WTC11 (cell line): ENCODE measurements around the gene APLF. TPM values are rescaled to one million over a fixed set of nuclear protein-coding genes. Genes with fewer than 3 reads are reported as not detected.
A peak's percentile ranks its signal among the peaks of the same experiment; 100 is the strongest.

Experiments
- ATAC-seq: fragments of 200-7000 bp; cut with Tn5 transposase; 2 replicates; pipeline ENCODE4 v1.10.0; 2021; ENCODE audit warnings: mild to moderate bottlenecking, moderate library complexity
- CTCF ChIA-PET: fragments of 300-600 bp; sonication (Branson Sonifier 250); formaldehyde crosslinking; loops from one replicate; lab custom pipeline; 2021; ENCODE audit warnings: antibody characterized with exemption; lab: Charles Lee
- POLR2A ChIA-PET: fragments of 350-600 bp; sonication (Branson Sonifier 250); formaldehyde crosslinking; loops from one replicate; lab custom pipeline; 2021; ENCODE audit warnings: antibody characterized with exemption; lab: Charles Lee
- DNase-seq: peaks from one replicate; pipeline ENCODE4 v3.0.0; 2021; ENCODE audit warnings: low spot score
- H3K27ac Mint-ChIP-seq: 2 replicates; pipeline ENCODE4 v1.8.0; 2021; ENCODE audit warnings: mixed read lengths
- H3K27me3 Mint-ChIP-seq: 2 replicates; pipeline ENCODE4 v1.8.0; 2021; ENCODE audit warnings: low read depth, mild to moderate bottlenecking, moderate library complexity, mixed read lengths
- H3K36me3 Mint-ChIP-seq: 2 replicates; pipeline ENCODE4 v1.8.0; 2021; ENCODE audit warnings: mixed read lengths
- H3K4me1 Mint-ChIP-seq: 2 replicates; pipeline ENCODE4 v1.8.0; 2022; ENCODE audit warnings: mixed read lengths
- H3K4me3 Mint-ChIP-seq: 2 replicates; pipeline ENCODE4 v1.8.0; 2021; ENCODE audit warnings: mild to moderate bottlenecking, moderate library complexity, mixed read lengths
- H3K9me3 Mint-ChIP-seq: 2 replicates; pipeline ENCODE4 v1.8.0; 2021; ENCODE audit warnings: mixed read lengths
- ATF1 ChIP-seq: sonication (generic); formaldehyde crosslinking; IDR thresholded peaks from 2 replicates; pipeline ENCODE4 v1.8.1; 2023; ENCODE audit warnings: mild to moderate bottlenecking, moderate library complexity, missing genetic modification reagents
- ATF6 ChIP-seq: sonication (generic); formaldehyde crosslinking; IDR thresholded peaks from 2 replicates; pipeline ENCODE4 v1.8.1; 2023; ENCODE audit warnings: mild to moderate bottlenecking, missing genetic modification reagents
- E2F1 ChIP-seq: sonication (generic); formaldehyde crosslinking; IDR thresholded peaks from 2 replicates; pipeline ENCODE4 v1.8.0; 2022; ENCODE audit warnings: mild to moderate bottlenecking, missing genetic modification reagents
- ELF4 ChIP-seq: sonication (generic); formaldehyde crosslinking; IDR thresholded peaks from 2 replicates; pipeline ENCODE4 v1.8.1; 2022; ENCODE audit warnings: low read depth, mild to moderate bottlenecking, moderate library complexity, missing genetic modification reagents
- GABPB1 ChIP-seq: sonication (generic); formaldehyde crosslinking; IDR thresholded peaks from 2 replicates; pipeline ENCODE4 v1.8.1; 2023; ENCODE audit warnings: mild to moderate bottlenecking, missing genetic modification reagents
- HMGA2 ChIP-seq: fragments of 250-450 bp; sonication (Bioruptor Pico); IDR thresholded peaks from 2 replicates; pipeline ENCODE4 v1.4.0; 2021; ENCODE audit warnings: mild to moderate bottlenecking, moderate library complexity
- NFYB ChIP-seq: sonication (generic); formaldehyde crosslinking; conservative IDR thresholded peaks from 2 replicates; pipeline ENCODE4 v1.8.0; 2022; ENCODE audit warnings: low read depth, missing genetic modification reagents
- OVOL2 ChIP-seq: fragments of 250-450 bp; sonication (Bioruptor Pico); IDR thresholded peaks from 2 replicates; pipeline ENCODE4 v1.9.0; 2021; ENCODE audit warnings: mild to moderate bottlenecking, borderline replicate concordance
- PREB ChIP-seq: sonication (generic); formaldehyde crosslinking; IDR thresholded peaks from 2 replicates; pipeline ENCODE4 v1.8.1; 2022; ENCODE audit warnings: mild to moderate bottlenecking, missing genetic modification reagents, moderate library complexity, borderline replicate concordance
- RORB ChIP-seq: fragments of 250-450 bp; sonication (Bioruptor Pico); IDR thresholded peaks from 2 replicates; pipeline ENCODE4 v1.9.0; 2021; ENCODE audit warnings: mild to moderate bottlenecking
- STAT6 ChIP-seq: sonication (generic); formaldehyde crosslinking; conservative IDR thresholded peaks from 2 replicates; pipeline ENCODE4 v1.8.1; 2023; ENCODE audit warnings: mild to moderate bottlenecking, low read depth, missing genetic modification reagents, moderate library complexity
- USF1 ChIP-seq: sonication (generic); formaldehyde crosslinking; IDR thresholded peaks from 2 replicates; pipeline ENCODE4 v1.8.0; 2022; ENCODE audit warnings: mild to moderate bottlenecking, missing genetic modification reagents
- ZMAT4 ChIP-seq: fragments of 250-450 bp; sonication (Bioruptor Pico); IDR thresholded peaks from 2 replicates; pipeline ENCODE4 v1.9.0; 2021; ENCODE audit warnings: mild to moderate bottlenecking
- ZNF317 ChIP-seq: sonication (generic); formaldehyde crosslinking; IDR thresholded peaks from 2 replicates; pipeline ENCODE4 v1.8.1; 2023; ENCODE audit warnings: low read depth, mild to moderate bottlenecking, moderate library complexity, missing genetic modification reagents, borderline replicate concordance
- ZNF512 ChIP-seq: sonication (generic); formaldehyde crosslinking; IDR thresholded peaks from 2 replicates; pipeline ENCODE4 v1.8.1; 2022; ENCODE audit warnings: missing genetic modification reagents, borderline replicate concordance
- total RNA-seq: library from RNA; stranded (reverse); gene quantifications from 3 replicates; pipeline ENCODE4 v1.2.3, GENCODE V29; 2021
- TF ChIP-seq, protein P1 (sequence below): sonication (generic); formaldehyde crosslinking; IDR thresholded peaks from 2 replicates; pipeline ENCODE4 v1.8.0; 2023; ENCODE audit warnings: missing genetic modification reagents, mild to moderate bottlenecking, borderline replicate concordance

APLF gene
- total RNA-seq, 1 experiment from 2014 or later = 2.7 TPM

- Mint-ChIP-seq H3K4me3 (no peak overlapping the region), H3K4me1 (no peaks in the 10 kb centered on the region), H3K36me3 (no peaks in the 10 kb centered on the region), H3K9me3 (no peaks in the 10 kb centered on the region), H3K27ac (no peak overlapping the region), H3K27me3 (no peaks in the 10 kb centered on the region)
- no peak for DNase-seq
- POLR2A ChIA-PET = no interaction called here
- TF ChIP-seq OVOL2 (no peak), HMGA2 (CRISPR knock-in tag) (peak; percentile 25; the same call in 1 of the 2 replicates)
- ATAC-seq = no peak
- CTCF ChIA-PET = no interaction called here
Measured at GRCh38 chr2:68516051-68516955, 48.9 kb downstream of the APLF start.

- Mint-ChIP-seq H3K27ac (no peak overlapping the region), H3K4me3 (no peak overlapping the region), H3K4me1 (no peaks in the 10 kb centered on the region), H3K27me3 (no peaks in the 10 kb centered on the region), H3K36me3 (no peaks in the 10 kb centered on the region), H3K9me3 (no peaks in the 10 kb centered on the region)
- POLR2A ChIA-PET = no interaction called here
- CTCF ChIA-PET = no interaction called here
- TF ChIP-seq ATF6 (no peak), USF1 (CRISPR knock-in tag) (no peak), ZNF317 (no peak), ZNF512 (CRISPR knock-in tag) (no peak), STAT6 (CRISPR knock-in tag) (no peak), PREB (CRISPR knock-in tag) (no peak), ZMAT4 (CRISPR knock-in tag) (no peak), NFYB (CRISPR knock-in tag) (no peak), GABPB1 (no peak), ELF4 (CRISPR knock-in tag) (no peak), ATF1 (CRISPR knock-in tag) (no peak), E2F1 (CRISPR knock-in tag) (no peak), RORB (no peak)
- TF ChIP-seq, protein P1, sequence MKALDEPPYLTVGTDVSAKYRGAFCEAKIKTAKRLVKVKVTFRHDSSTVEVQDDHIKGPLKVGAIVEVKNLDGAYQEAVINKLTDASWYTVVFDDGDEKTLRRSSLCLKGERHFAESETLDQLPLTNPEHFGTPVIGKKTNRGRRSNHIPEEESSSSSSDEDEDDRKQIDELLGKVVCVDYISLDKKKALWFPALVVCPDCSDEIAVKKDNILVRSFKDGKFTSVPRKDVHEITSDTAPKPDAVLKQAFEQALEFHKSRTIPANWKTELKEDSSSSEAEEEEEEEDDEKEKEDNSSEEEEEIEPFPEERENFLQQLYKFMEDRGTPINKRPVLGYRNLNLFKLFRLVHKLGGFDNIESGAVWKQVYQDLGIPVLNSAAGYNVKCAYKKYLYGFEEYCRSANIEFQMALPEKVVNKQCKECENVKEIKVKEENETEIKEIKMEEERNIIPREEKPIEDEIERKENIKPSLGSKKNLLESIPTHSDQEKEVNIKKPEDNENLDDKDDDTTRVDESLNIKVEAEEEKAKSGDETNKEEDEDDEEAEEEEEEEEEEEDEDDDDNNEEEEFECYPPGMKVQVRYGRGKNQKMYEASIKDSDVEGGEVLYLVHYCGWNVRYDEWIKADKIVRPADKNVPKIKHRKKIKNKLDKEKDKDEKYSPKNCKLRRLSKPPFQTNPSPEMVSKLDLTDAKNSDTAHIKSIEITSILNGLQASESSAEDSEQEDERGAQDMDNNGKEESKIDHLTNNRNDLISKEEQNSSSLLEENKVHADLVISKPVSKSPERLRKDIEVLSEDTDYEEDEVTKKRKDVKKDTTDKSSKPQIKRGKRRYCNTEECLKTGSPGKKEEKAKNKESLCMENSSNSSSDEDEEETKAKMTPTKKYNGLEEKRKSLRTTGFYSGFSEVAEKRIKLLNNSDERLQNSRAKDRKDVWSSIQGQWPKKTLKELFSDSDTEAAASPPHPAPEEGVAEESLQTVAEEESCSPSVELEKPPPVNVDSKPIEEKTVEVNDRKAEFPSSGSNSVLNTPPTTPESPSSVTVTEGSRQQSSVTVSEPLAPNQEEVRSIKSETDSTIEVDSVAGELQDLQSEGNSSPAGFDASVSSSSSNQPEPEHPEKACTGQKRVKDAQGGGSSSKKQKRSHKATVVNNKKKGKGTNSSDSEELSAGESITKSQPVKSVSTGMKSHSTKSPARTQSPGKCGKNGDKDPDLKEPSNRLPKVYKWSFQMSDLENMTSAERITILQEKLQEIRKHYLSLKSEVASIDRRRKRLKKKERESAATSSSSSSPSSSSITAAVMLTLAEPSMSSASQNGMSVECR (CRISPR knock-in tag) = no peak
- ATAC-seq (no peak), DNase-seq (no peak)
Measured at GRCh38 chr2:68519236-68519635, 51.9 kb downstream of the APLF start.
